Retinal pigment epithelial cell (primary cell): ENCODE data around the gene RERE.

Experiments used
- DNase-seq: peaks from one replicate; pipeline ENCODE4 v3.0.0-alpha.2; 2010; ENCODE audit warnings: low read depth
- H3K4me3 ChIP-seq: 2 replicates; pipeline ENCODE4 v1.5.1; 2011; ENCODE audit warnings: mild to moderate bottlenecking, low read length, control low read depth, moderate library complexity
- CTCF ChIP-seq: conservative IDR thresholded peaks from 2 replicates; pipeline ENCODE4 v1.5.1; 2011; ENCODE audit warnings: low read depth, low read length, control low read depth, inconsistent platforms

The RERE gene

GRCh38 chr1:8578936-8579335 is 238.5 kb downstream of the RERE start:
- H3K4me3 ChIP-seq: no peak overlapping the region
- DNase-seq: peak; percentile 74
- no peak for TF ChIP-seq CTCF

GRCh38 chr1:8578132-8578877 is 239.1 kb downstream of the RERE start:
- DNase-seq: no peak
- no peak for TF ChIP-seq CTCF
- no peak overlapping the region for H3K4me3 ChIP-seq

- no peak for TF ChIP-seq CTCF
- no peak for DNase-seq
- no peak overlapping the region for H3K4me3 ChIP-seq
Measured at GRCh38 chr1:8574985-8575384, 242.5 kb downstream of the RERE start.

GRCh38 chr1:8572106-8572505 is 245.3 kb downstream of the RERE start:
- no peak for DNase-seq
- no peak for TF ChIP-seq CTCF
- no peak overlapping the region for H3K4me3 ChIP-seq

- peak; percentile 60 for TF ChIP-seq CTCF
Measured at GRCh38 chr1:8571200-8571984, 246.0 kb downstream of the RERE start.

GRCh38 chr1:8570465-8570864 is 247.0 kb downstream of the RERE start:
- H3K4me3 ChIP-seq: no peak overlapping the region
- TF ChIP-seq CTCF: no peak
- DNase-seq: no peak

More at GRCh38 chr1:8571200-8571984, 246.0 kb downstream of the RERE start:
- no peak for DNase-seq
- H3K4me3 ChIP-seq: no peak overlapping the region
